Esophagus muscularis mucosa (tissue), 4 donors: ENCODE data around the gene ARMC2.

Experiments
- EP300 ChIP-seq: sonication (generic); formaldehyde crosslinking; IDR thresholded peaks from one replicate; pipeline ENCODE4 v1.6.1; 2017; ENCODE audit warnings: antibody characterized with exemption
- POLR2A ChIP-seq: fragments of 450-650 bp; IDR thresholded peaks from one replicate; pipeline ENCODE4 v1.6.1; 2017; ENCODE audit warnings: antibody characterized with exemption, moderate library complexity, mild to moderate bottlenecking, low read depth
- POLR2AphosphoS5 ChIP-seq, 2 donors: sonication (generic); formaldehyde crosslinking; IDR thresholded peaks; one replicate each; pipeline ENCODE4 v1.6.1; 2017; ENCODE audit warnings: antibody characterized with exemption in 2 of 2
- TF ChIP-seq, protein P1 (sequence below), 3 experiments: fragments of 200-600 bp in 2 of 3; fragments of 450-650 bp in 1 of 3; sonication (generic) in 2 of 3; IDR thresholded peaks; one replicate each; pipeline ENCODE4 v1.5.1; 2017 to 2019; ENCODE audit warnings: antibody characterized with exemption in 3 of 3, mild to moderate bottlenecking in 2 of 3, moderate library complexity in 1 of 3

DNA sequence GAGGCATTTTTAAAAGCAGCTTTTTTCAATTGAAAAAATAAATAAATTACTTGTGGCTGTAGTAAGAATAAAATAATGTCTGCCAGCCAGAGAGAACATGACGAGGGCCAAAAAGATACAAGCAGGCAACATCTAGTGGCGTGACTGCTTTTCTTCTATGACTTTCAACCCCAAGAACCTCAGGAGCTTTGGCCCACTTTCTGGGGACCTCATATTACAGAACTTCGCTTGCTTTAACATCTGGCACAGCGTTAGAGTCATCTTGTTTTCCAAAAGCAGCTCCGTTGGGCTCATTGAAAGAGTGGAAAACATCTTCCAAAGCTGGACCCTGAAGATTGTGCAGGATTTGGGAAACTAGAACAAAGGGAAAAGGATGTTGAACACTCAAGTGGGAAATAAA lies 67.0 kb downstream of the ARMC2 start:
- TF ChIP-seq, protein P1, sequence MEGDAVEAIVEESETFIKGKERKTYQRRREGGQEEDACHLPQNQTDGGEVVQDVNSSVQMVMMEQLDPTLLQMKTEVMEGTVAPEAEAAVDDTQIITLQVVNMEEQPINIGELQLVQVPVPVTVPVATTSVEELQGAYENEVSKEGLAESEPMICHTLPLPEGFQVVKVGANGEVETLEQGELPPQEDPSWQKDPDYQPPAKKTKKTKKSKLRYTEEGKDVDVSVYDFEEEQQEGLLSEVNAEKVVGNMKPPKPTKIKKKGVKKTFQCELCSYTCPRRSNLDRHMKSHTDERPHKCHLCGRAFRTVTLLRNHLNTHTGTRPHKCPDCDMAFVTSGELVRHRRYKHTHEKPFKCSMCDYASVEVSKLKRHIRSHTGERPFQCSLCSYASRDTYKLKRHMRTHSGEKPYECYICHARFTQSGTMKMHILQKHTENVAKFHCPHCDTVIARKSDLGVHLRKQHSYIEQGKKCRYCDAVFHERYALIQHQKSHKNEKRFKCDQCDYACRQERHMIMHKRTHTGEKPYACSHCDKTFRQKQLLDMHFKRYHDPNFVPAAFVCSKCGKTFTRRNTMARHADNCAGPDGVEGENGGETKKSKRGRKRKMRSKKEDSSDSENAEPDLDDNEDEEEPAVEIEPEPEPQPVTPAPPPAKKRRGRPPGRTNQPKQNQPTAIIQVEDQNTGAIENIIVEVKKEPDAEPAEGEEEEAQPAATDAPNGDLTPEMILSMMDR (IDR thresholded peaks at IDR 0.05): no peak
- no peak for TF ChIP-seq POLR2AphosphoS5 (IDR thresholded peaks at IDR 0.05)
- TF ChIP-seq POLR2A: no peak
- no peak for TF ChIP-seq EP300
